NCI-H2081 (cell line): ENCODE data around the gene MAP2K5.

Experiments
- DNase-seq, 2 experiments: peaks; one replicate each; lab custom pipeline; 2025; lab: John Stamatoyannopoulos, UW

Gene MAP2K5

DNA sequence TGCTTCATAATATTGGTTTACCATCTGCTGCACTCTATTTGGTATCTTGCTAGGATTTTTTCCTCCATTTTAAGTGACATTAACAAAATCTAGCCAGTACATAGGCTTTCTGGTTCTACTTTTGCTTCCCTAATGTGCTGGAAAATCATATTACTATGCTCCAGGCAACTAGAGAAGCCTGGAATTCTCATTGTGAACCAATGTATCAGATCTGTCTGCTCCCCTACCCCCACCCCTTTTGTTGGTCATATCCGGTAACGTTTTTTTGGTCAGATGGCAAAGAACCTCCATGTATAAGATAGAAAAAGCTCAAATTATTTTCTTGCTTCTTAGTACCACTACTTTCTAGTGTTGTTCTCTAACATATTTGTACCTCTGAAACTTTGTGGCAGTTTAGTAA lies 17.1 kb downstream of the MAP2K5 start:
- no peak for DNase-seq

DNA sequence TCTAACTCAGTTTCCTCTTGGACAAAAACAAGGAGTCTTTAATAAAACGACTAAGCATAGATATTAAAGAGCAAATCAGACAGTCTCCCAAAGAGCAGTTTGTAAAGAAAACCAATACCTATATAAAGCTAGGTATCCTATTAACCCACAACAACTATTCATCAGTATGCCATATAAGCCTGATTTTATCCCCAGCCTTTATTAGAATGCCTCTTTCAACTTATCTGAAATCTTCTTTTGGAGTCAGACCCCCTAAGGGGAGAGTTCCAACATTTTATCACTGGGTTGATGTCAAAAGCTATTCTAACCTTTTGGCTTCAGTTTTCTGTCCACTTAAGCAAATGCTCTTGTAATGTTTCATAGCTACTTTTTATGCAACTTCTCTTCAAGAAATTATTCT lies 17.8 kb downstream of the MAP2K5 start:
- no peak for DNase-seq

DNA sequence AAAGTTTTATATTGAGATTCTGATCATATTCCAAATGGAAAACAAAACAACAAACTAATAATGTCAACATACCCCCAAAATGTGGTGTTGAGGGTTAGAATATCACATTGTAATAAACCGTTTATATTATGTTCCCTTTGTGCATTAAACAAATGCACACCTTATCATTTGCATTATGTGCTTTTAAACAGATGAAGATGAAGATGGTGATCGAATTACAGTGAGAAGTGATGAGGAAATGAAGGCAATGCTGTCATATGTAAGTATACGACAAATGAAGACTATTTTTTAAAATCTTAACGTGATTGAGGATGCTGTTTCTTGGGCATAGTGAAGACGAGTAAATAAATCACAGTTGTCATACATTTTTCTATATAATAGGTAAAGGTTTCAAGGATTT lies 20.6 kb downstream of the MAP2K5 start:
- no peak for DNase-seq

DNA sequence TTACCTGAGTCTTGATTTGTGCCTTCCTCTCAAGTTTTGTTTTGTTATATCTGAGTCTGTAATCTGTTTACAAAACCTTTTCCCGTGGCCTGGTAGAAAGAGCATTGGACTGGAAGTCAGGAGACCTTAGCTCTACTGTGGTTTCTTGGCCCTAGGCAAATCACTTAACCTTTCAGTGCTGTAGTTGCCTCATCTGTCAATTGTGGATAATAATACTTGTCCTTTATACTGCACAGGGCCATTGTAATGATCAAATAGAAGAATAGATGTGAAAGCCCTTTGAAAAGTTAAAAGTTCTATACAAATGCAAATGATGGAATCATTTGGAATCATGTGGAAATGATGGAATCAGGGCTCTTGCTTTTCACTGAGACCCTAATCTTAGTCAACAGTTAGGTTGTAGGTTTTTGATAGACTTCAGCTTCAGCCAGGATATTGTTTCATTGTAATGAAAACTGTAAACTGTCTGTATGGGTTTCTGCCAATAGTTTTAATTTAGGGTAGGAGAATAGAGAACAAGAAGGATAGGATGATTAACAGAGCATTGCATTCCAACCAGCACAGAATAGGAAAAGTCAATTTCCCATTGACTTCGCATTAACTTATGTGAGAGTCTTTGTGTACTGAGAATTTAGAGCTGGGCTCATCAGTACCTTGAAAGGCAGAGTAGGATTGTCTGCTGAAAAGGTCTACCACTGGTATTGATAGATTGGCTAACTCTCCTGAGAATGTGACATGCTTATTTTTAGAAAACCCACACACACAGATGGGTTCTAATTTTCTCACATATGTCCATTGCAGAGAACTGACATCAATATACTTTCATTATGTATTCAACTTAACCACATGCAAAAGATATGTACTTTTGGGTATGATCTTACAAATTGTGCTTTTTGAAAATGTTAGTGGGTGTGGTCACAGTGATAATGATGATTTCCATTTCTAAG lies 21.8 kb downstream of the MAP2K5 start:
- no peak for DNase-seq

DNA sequence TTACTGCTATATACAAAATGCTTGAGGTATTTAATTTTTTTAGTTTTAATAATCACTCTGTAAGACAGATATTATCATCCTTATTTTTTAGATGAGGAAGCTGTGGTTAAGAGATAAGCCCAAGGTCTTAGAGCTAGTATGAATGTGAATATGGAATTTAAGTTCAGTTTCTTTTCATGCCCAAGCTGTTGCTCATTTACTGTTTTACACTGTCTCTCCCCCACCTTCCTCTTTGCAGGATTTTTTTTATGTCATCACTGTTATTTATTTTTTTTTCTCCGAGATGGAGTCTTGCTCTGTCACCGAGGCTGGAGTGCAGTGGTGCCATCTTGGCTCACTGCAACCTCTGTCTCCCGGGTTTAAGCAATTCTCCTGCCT lies 22.5 kb downstream of the MAP2K5 start:
- no peak for DNase-seq

DNA sequence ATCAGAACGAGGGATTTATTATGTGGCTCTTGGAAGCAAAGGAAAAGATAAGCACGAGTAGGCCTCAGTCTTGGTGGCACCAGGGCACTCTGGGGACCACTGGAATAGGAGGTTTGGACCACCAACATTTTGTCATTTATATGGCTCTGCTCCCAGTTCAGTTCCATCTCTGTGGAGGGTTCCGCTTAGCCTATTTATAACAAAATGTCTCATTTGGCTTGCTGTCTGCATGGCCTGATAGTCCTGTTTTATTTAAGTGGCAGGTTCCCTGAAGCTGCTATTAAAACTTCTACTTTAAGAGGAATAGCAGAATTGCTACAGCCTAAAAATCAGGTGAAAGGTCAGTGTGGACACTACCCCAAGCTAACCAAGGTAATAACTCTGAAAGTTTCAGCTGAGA lies 27.2 kb downstream of the MAP2K5 start:
- DNase-seq: no peak

DNA sequence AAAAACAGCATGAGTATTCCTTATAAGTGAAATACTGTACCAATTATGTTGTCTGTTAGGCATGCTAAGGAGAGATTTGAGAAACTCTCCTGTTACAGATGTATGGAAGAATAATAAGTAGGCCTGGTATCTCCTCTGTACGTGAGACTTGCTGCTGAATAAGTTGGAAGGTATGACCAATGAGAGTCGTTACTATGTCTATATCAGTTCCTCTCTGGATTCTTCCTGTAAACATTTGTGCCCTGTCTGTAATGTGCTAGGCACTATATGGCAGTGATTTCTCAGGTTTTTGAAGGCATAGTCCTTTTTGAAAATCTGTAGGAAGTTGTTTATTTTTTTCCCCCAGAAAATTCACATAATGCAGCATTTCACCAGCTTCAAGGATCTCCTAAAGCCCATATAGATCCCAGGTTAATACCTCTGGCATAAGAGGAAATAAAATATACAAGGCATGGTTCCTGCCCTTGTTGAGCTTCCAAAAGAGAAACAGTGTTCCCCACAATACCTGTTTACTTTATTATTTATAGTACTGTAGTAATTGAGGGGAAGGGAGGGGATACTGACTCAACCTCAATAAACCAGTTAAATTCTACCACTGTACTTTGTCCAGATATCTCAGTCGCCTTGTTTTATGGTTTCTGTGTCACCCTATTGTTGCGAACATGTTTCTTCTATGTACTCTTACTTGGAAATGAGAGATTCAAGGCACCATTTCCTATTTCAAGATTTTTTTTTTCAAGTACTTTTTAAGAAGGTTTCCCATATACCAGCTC lies 28.6 kb downstream of the MAP2K5 start:
- DNase-seq: no peak

DNA sequence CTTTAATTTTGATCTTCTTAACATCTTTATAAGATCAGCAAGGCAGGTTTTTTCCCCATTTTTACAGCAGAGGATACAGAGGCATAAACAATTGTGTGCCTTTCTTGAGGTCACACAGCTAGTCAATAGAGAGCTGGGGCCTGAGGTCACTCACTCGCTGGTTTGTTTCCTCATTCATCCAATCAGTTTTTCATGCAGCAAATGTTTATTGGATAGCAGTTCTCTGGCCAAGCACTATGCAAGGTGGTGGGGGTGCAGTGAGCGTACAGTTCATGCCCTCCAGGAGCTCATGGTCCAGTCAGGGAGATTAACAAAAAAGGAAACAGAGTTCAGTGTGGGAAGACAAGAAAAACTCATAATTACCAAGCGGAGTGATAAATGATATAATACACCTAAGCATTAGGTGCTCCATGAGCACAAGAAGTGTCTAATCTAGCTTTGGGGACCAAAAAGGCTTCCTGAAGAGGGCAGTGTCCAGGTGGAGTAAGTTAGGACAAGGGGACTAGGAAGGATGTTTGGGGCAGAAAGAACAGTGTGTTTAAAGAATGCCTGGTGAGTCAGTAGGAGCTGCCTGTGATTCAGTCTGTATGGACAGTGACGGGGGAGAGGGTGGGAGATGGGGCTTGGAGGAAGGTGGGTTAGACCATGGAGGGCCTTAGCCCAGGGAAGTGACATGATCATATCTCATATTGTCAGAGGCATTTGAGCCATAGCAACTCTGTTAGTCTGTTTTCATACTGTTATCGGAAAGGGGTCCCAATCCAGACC lies 29.3 kb downstream of the MAP2K5 start:
- no peak for DNase-seq

DNA sequence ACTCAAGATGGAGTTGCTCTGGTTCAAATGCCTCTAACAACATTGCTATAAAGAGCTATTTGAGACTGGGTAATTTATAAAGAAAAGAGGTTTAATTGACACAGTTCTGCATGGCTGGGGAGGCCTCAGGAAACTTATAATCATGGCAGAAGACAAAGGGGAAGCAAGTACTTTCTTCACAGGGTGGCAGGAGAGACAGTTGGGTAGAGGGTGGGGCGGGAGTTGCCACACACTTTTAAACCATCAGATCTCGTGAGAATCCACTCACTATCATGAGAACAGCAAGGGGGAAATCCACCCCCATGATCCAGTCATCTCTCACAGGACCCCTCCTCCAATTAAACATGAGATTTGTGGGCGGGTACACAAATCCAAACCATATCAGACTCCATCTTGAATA lies 30.7 kb downstream of the MAP2K5 start:
- DNase-seq: no peak

DNA sequence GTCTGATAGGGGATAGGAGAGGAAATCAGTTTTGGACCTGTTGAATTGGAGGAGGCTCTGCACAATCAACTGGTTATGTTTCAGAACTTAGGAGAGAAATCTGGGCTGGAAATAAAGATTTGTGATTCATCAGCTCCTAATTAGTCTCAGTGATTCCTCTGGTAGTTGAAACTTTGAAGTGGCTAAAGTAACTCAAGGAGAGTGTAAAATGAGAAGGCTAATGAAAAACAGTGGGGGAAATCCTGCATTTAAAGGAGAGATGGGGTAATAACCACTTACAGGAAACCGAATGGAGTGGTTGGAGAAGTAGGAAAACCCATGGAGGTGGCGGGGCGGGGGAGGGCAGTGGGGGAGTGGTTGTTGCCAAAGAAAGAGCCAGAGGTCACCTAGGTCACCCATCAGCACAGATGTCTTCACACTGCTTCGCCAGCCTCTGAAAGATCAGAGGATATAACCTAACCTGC lies 32.6 kb downstream of the MAP2K5 start:
- DNase-seq: no peak

DNA sequence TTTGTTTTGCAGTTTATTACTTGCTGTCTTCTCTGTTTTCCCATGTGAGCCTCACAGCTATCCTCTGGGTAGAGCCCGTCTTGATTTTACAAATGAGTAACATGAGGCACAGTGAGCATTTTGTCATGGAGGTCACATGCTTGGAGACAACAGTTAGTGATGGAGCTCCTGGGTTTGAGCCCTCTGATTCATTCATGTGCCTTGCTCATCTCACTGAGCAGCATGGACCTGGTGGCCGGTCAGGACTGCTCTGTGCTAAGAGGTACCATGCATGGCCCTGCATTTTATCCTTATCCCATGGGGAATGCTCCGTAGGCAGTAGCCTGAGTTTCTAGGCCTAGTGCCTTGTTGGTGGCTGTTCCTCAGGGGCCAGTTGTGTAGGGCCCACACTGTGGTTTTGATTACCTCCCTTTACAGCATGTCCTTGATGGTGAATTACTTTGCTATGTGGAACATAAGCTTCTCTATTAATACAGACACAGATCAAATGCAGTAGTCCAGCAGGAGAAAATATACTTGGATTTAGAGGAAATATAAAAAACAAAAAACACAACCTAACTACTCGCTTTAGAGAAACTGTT lies 35.6 kb downstream of the MAP2K5 start:
- DNase-seq: no peak

DNA sequence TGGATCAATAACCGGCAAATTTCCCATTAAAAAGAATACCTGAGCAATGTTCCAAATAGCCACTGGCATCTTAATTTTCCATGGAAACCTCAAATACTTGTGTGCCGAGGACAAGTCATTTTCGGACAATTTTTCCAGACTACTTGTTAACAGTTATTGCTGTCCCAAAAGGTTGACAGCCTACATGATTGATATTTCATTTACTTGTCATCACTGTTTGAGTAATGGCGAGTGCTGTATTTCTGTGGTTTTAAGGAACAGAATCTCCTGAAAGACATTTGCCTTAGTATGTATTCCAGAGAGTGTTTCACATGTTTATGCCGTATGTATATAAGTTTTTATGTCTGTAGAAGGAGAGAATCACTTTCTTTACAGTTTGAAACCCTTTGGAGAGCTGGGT lies 36.7 kb downstream of the MAP2K5 start:
- no peak for DNase-seq

DNA sequence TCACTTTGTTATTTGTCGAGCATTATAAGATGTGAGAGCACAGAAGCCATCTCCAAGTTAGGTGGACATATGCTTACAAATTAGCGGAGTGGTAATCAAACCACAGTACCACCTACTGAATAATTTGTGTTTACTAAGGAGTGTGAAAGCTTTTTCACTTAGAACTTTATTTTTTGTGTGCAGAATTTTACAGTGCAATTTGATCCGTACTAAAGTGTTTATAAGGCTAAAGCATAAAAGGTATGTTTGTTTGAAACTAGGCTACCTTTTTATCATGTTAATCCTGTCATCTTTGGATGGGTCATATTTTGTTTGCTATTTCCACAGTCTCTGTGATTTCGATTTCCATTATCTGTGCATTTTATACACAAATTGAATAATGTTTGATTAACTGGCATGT lies 37.5 kb downstream of the MAP2K5 start:
- no peak for DNase-seq

DNA sequence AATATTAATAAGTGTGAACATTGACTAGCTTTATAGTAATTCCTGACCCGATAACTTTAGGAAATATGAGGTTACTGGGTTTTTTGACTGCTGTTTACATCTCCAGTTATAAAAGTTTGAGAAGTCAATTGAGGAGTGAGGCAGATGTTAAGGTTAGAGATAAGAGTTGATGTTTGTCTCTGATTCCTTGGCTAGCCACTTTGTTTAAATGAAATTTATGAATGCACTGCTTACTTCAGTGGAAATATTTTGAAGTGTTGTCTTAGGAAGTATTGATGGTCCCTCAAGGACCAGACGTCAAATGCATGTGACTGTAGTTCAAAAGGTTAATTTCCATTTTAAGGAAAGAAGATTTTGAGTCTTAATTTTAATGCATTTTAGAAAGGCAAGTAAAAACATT lies 41.7 kb downstream of the MAP2K5 start:
- DNase-seq: no peak

DNA sequence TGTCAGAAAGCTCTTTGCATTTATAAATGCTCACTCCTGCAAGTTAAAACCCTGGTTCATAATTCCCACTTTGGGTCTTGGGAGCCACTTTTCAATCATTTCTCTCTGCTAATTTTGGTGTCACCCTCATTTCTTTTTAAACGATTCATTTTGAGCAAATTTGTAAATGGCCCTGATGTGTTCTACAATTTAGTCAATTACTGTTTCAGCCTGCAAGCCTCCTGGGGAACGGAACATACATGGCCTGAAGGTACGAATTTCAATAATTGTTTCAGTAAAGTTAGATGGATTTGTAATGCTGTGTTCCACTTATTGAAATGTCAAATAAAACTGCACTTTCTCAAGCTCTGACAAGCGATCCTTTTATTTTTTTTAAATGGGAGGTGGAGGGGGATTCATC lies 43.2 kb downstream of the MAP2K5 start:
- DNase-seq: peak in 1 of 2 experiments; percentile 25

DNA sequence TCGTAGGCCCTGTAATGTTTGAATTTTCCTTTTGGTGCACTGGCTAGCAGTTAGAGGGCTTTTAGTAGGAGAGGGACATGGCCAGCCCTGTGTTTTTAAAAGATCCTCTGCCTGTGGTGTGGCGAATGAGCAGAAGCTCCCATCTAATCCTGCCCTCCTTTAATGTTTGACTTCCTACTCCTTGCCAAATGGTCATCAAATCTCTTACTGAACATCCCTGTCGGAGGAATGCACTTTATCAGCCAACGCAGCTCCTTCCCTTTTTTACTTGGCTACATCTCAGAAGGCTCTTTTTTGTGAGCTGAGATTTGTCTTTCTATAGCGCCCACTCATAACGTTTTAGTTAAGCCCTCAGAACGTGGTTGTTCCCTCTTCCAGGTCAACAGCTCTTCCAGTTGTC lies 44.8 kb downstream of the MAP2K5 start:
- no peak for DNase-seq

DNA sequence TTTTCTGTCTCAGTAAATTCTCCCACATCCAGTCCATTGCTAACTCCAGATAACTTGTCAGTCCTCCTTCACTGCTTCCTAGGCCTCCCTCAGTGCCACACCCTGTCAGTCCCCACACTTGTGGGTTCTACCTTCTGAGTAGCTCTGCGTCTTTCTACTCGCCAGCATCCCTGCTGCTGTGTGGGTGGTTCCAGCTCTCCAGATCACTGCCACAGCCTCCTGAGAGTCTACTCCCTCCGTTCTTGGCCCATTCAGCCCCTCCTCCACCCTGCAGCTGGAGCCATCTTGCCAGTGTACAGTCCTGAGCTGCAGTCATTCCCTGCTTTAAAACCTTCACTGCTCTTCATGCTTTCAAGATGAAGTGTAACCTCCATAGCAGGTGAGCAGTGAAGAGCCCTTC lies 45.3 kb downstream of the MAP2K5 start:
- DNase-seq: no peak

DNA sequence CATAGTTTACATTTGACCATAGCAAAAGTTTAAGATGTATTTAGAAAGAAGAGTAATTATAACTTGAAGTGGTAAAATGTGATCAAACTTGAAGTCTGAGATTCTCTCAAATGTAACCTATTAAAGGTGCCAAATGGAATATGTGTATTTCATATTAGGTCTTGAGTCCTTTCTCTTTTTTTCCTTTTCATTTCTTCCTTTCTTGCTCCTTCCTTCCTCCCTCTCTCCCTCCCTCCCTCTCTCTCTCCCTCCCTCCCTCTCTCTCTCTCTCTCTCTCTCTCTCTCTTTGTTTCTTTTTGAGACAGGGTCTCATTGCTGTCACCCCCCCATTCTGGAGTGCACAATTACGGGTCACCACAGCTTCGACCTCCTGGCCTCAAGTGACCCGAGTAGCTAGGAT lies 47.7 kb downstream of the MAP2K5 start:
- no peak for DNase-seq

DNA sequence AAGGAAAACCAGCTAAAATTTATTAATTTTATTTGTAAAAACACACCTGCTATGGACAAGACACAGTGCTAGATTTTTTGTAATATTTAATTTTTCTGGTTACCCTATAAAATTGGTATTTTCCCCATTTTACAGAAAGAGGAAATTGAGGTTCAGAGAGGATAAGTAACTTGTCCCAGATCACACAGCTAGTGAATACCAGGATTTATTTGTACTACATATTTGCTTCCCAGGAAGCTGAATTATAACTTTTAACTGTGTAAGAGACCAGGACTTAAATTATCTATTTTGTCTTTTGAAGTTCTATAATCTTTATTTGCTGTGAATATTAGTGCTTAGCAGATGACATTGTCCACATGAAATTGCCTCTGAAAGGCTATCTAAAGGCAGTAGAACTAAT lies 49.7 kb downstream of the MAP2K5 start:
- DNase-seq: no peak

DNA sequence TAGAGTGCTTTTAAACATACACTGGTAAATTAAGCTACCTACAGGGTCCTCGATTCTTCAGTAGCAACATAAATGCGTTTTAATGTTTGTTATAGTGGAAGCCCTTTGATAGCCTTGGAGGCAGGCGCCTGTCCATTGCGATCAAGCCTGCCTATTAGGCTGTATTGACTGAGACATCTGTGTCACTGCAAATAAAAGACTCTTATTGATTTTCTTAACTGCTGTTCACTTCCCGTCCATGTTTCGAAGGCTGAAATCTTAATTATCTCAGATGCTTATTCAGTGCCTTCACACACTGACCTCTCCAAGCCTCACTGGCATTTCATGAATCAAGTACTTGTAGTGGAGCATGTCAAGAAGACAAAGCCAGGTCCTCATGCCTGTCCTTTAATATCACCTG lies 51.1 kb downstream of the MAP2K5 start:
- no peak for DNase-seq

DNA sequence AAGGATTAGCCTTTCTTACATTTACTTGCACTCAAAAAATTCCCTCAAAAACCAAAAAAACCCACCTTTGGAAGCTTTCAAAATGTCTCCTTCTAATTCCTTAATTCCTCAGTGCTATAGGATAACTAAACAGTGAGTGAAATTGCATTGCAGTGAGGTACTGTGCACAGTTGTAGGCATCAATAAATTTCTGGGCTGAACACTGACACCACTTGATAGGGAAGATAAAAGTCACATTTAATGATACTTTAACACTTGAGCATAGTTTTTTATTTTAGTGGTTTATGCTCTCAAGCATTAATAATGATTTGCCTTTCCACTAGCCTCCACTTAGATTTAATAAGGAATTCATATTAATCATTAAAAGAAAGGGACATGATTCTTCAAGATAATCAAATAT lies 52.3 kb downstream of the MAP2K5 start:
- DNase-seq: no peak

DNA sequence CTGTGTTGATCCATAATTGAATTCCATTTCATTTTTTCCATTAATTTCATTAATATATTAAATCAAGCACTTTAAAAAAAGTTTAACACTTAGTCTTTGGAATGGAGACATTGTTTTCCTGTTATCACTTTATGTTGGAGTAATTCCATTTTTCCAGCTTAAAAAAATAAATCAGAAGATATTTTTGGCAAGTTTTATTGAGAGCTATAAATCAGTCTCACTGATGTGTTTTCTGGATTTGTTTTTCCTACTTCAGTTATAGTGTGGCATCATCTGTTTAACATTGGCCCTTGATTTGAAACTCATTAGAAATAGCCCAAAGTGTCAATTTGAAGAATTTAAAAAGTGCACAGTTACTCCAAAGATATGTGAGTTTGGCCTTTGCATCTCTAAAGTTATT lies 53.1 kb downstream of the MAP2K5 start:
- DNase-seq: no peak
